Activated CD8-positive, alpha-beta memory T cell treated with anti-CD3 and anti-CD28 coated beads for 24 hours (primary cell): ENCODE data around the gene TTC38.
"Not testable (repeated sequence)": the region's sequence is repeated elsewhere in the genome, so short reads cannot be mapped to it uniquely, and the experiment has no call there.

ENCODE experiments used
- DNase-seq: peaks from one replicate; pipeline ENCODE4 v3.0.0-alpha.2; 2020

Gene TTC38

GRCh38 chr22:46247443-46247975 is 20.3 kb upstream of the TTC38 start:
- no peak for DNase-seq

- peak; percentile 96 for DNase-seq
These were observed 17.6 kb upstream of the TTC38 start, which contains the start of gene CDPF1 for GRCh38 chr22:46250035-46250782. Gene CDPF1 (minus strand): TSS chr22:46250293. CDS start chr22:46248284, 2,009 bp downstream.

GRCh38 chr22:46250783-46251125 is 17.1 kb upstream of the TTC38 start:
- DNase-seq: no peak

GRCh38 chr22:46251266-46251665 is 16.5 kb upstream of the TTC38 start:
- DNase-seq: no peak

GRCh38 chr22:46251816-46252380 is 15.9 kb upstream of the TTC38 start:
- no peak for DNase-seq

- DNase-seq: no peak
These were observed 11.3 kb upstream of the TTC38 start for GRCh38 chr22:46256358-46256958.

- no peak for DNase-seq
These were observed 8.4 kb upstream of the TTC38 start for GRCh38 chr22:46259374-46259773.

GRCh38 chr22:46260038-46260437 is 7.8 kb upstream of the TTC38 start:
- no peak for DNase-seq

GRCh38 chr22:46262449-46263215 is 5.2 kb upstream of the TTC38 start:
- no peak for DNase-seq

GRCh38 chr22:46263216-46263590 is 4.6 kb upstream of the TTC38 start, which contains the start of gene PKDREJ:
Gene PKDREJ (minus strand): TSS chr22:46263343. CDS start chr22:46263322, 21 bp downstream.
- DNase-seq: no peak

GRCh38 chr22:46264520-46264919 is 3.3 kb upstream of the TTC38 start:
- not testable (repeated sequence) for DNase-seq

GRCh38 chr22:46265627-46266026 is 2.2 kb upstream of the TTC38 start:
- DNase-seq: not testable (repeated sequence)

GRCh38 chr22:46269564-46269963 is 1.8 kb downstream of the TTC38 start:
- DNase-seq: no peak

- DNase-seq: no peak
These were observed 4.4 kb downstream of the TTC38 start for GRCh38 chr22:46272196-46272595.

GRCh38 chr22:46272762-46273431 is 5.1 kb downstream of the TTC38 start:
- no peak for DNase-seq

GRCh38 chr22:46273432-46274148 is 5.8 kb downstream of the TTC38 start:
- DNase-seq: no peak

- DNase-seq: no peak
These were observed 6.6 kb downstream of the TTC38 start for GRCh38 chr22:46274381-46274780.

- DNase-seq: no peak
These were observed 7.8 kb downstream of the TTC38 start for GRCh38 chr22:46275455-46276122.

GRCh38 chr22:46276563-46276962 is 8.8 kb downstream of the TTC38 start:
- DNase-seq: no peak

- no peak for DNase-seq
These were observed 11.1 kb downstream of the TTC38 start for GRCh38 chr22:46278656-46279645.
